Ovary (tissue), 9 donors: ENCODE data around the gene CST11. TPM values are rescaled to one million over a fixed set of nuclear protein-coding genes. Genes with fewer than 3 reads are reported as not detected.

Source experiments
- DNase-seq, 5 donors: peaks; one replicate each; pipeline ENCODE4 v3.0.0-alpha.2; 2019 to 2020
- H3K27ac ChIP-seq, 2 donors: fragments of 200-600 bp; one replicate each; pipeline versions ENCODE4 v1.5.1 to v1.8.0; 2019 to 2022
- H3K27me3 ChIP-seq: fragments of 200-600 bp; one replicate; pipeline ENCODE4 v1.8.0; 2022
- H3K36me3 ChIP-seq: fragments of 200-600 bp; sonication (generic); one replicate; pipeline ENCODE4 v1.5.1; 2019
- H3K4me1 ChIP-seq: one replicate; pipeline ENCODE4 v1.8.1; 2013; ENCODE audit warnings: mild to moderate bottlenecking, moderate library complexity; ENCODE audit not compliant: insufficient read depth
- H3K4me3 ChIP-seq: fragments of 200-600 bp; sonication (generic); one replicate; pipeline ENCODE4 v1.5.1; 2017
- H3K9me3 ChIP-seq, 2 donors: fragments of 200-600 bp in 1 of 2; sonication (generic) in 1 of 2; one replicate each; pipeline versions ENCODE4 v1.5.1 to v1.8.1; 2013 to 2019; ENCODE audit warnings: mild to moderate bottlenecking in 1 of 2, moderate library complexity in 1 of 2
- CTCF ChIP-seq, 3 donors: fragments of 450-650 bp in 2 of 3; fragments of 200-600 bp in 1 of 3; IDR thresholded peaks; one replicate each; pipeline versions ENCODE4 v1.5.1 to v1.8.0; 2016 to 2022; ENCODE audit warnings: antibody characterized with exemption in 3 of 3, mild to moderate bottlenecking in 1 of 3
- EP300 ChIP-seq: sonication (generic); formaldehyde crosslinking; IDR thresholded peaks from one replicate; pipeline ENCODE4 v1.6.1; 2017; ENCODE audit warnings: antibody characterized with exemption
- POLR2A ChIP-seq: fragments of 450-650 bp; IDR thresholded peaks from one replicate; pipeline ENCODE4 v1.6.1; 2017; ENCODE audit warnings: antibody characterized with exemption, mild to moderate bottlenecking, moderate library complexity
- WGBS, 3 donors: extraction: QIAGEN DNeasy Blood & Tissue Kit in 1 of 3; methylation state at CpG; one replicate each; pipeline versions ENCODE4 v1.1.5 to v1.1.7; 2013 to 2017; 5-methylcytosine and 5-hydroxymethylcytosine counted together
- intact Hi-C, 4 donors: fragments of 100-400 bp; cut with DNase I; formaldehyde crosslinking; loops; one replicate each; pipeline versions ENCODE4 v1.11.0 to v1.15.1; 2022 to 2023
- polyA plus RNA-seq, 2 donors: library from polyadenylated mRNA; stranded (reverse); fragments of 200-250 nt in 1 of 2; fragments of 350-450 nt in 1 of 2; fragmentation: Illumina TruSeq in 1 of 2; extraction: RNeasy Lipid Tissue Mini Kit (QIAGEN cat#74804) in 1 of 2; gene quantifications; one replicate each; pipeline ENCODE4 v1.2.3, GENCODE V29; 2013 to 2014
- total RNA-seq, 7 donors: library from RNA; depleted of rRNA in 2 of 7; stranded (reverse); fragments of >200 nt in 2 of 7; fragmentation: NEBNext Ultra II Directional in 3 of 7; extraction: Animal tissue kit (Norgen Biotek cat#: 25700) in 3 of 7; gene quantifications; one replicate each; pipeline versions ENCODE4 v1.1.0 to v1.2.4, GENCODE V29; 2016 to 2023
- donor health status: DM: no; HTN: no; CAD: no; lungs with moderate emphysema.
- donor health status: DM: no; HTN: no; CAD: no.
- donor health status: Bipolar disorder and iron deficiency.
- donor health status: DM: yes; HTN: yes; CAD: no.
- donor health status: DM: no; HTN: no; CAD: no.
- donor health status: DM: yes; HTN: yes; CAD: no.

Gene CST11
- total and polyA plus RNA-seq, 9 donors, result not detected

- H3K4me3 ChIP-seq, result no peak overlapping the region
- DNase-seq, result no peak
- 64 to 70% (median 68%) methylated on average over 9 of the region's 9 CpGs for WGBS, 3 donors
- H3K9me3 ChIP-seq, result no peaks in the 10 kb centered on the region
- TF ChIP-seq CTCF (IDR thresholded peaks at IDR 0.05), result no peak
- TF ChIP-seq EP300, result no peak
- TF ChIP-seq POLR2A, result no peak
- no peak overlapping the region for H3K27ac ChIP-seq
- H3K4me1 ChIP-seq, result no peaks in the 10 kb centered on the region
- no peaks in the 10 kb centered on the region for H3K27me3 ChIP-seq
- intact Hi-C loops, result loop anchor here in 1 of 4 donors (10.0 kb wide), 1 partner anchor 60 kb away; the partner anchor contains the start of gene GZF1
- H3K36me3 ChIP-seq, result no peaks in the 10 kb centered on the region
These were observed 27.5 kb downstream of the CST11 start for GRCh38 chr20:23425129-23425528.

DNA sequence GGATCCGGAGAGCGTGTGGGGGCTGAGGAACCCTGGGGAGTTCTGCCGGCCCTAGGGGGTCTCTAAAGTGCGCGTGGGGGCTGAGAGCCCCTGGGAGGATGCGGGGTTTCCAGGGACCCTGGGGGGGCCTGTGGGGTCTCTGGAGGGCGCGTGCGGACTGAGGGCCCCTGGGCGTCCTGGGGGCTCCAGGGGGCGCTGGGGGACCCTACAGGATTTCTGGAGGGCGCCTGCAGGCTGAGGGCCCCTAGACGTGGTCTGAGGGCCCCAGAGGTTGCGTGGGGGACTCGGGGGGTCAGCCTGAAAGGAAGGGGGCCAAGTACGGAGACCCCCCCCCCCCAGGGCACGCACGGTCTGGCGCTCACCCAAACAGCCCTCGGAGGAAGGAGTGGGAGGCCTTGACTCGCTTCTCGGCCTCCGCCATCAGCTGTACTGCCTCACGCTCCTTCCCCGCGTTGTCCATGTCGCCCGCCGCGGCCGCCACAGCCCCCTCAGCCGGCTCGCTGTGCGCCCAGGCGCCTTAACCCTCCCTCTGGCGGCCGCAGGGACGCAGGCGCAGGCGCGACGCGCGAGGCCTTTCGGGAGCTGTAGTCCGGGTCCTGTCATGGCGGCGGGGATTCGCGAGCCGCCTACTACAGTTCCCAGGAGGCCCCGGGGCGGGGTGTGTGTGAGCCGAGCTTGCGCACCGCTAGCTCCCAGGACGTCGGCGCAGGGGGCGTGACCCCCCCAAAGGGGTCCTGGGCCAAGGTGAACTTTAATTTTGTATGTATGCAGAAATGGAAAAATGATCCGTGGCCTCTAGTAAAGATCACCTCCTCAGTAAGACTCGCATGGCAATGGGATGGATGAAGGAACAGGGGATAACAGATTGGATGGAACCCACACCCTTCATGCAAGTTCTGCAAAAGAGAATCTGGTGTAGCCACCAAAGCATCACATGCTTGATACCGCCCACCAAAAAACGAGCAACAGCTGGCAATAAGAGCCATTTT, 31.4 kb downstream of the CST11 start, which contains the start of gene NAPB:
Gene NAPB (minus strand): TSS at position 546 of the 989 bp plus-strand sequence. CDS start 86 bp downstream, at position 460.
- no peaks in the 10 kb centered on the region for H3K27me3 ChIP-seq
- peak; percentile 91 to 96 (median 94) for DNase-seq
- peak within 1 kb of the TSS; percentile 99 for H3K4me3 ChIP-seq
- intact Hi-C loops, result loop anchor here in 2 of 4 donors (5.0 to 10.0 kb wide), 2 partner anchors 56 to 59 kb away; partner anchors contain the start of gene GZF1 (in 2 of the 2)
- H3K36me3 ChIP-seq, result no peaks in the 10 kb centered on the region
- H3K4me1 ChIP-seq, result no peaks in the 10 kb centered on the region
- H3K27ac ChIP-seq, result peak within 1 kb of the TSS; percentile 83 to 90
- H3K9me3 ChIP-seq, result no peaks in the 10 kb centered on the region
- WGBS, 3 donors, result 1% methylated on average over 25 to 64 of the region's 64 CpGs
- peak; percentile 91 for TF ChIP-seq POLR2A
- no peak for TF ChIP-seq EP300
- peak; percentile 81 to 92 (median 83) for TF ChIP-seq CTCF (IDR thresholded peaks at IDR 0.05)

DNA sequence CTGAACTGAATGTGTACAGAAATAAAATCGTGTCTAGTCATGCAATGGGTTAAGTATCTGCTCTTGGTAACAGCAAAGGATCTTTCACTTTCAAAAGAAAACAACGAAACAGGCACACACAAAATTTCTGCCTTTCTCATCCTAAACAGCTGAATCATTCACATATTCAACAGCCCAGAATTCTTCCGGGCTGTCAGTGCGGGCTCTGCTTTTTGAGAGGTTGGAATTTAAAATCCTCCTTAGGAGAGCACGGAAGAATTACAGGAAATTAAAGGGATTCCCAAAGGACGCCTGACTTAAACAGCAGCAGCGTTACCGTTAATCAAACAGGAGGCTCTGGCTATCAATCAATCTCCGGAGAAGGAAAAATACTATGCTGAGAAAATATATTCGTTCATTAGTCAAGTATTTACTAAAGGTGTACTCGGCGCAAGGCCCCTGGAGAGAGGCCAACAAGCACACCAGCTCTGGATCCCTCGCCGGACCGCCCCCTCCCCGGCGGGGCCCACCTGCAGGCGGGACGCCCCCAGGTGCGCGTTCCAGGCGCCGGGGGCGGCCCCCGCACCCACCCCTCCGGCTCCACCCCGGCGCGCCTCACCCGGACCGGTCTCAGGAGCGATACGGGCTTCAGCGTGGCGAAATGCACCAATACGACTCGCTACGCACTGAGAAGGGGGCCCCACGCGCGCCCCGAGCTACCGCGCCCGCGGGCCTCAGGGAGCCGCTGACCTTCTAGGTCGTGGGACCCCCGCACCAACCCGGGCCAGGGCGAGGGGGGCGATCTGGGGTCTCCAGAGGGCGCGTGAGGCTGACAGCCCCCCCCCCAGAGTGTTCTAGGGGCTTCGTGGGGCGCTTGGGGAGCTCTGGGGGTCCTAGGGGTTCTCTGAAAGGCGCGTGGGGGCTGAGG, 32.4 kb downstream of the CST11 start:
- peaks cover 2% of the 10 kb centered on the region for H3K4me1 ChIP-seq
- H3K27ac ChIP-seq, result peak overlapping the region; percentile 83 to 90
- TF ChIP-seq EP300 (no peak), POLR2A (no peak), CTCF (IDR thresholded peaks at IDR 0.05) (no peak)
- no peaks in the 10 kb centered on the region for H3K36me3 ChIP-seq
- intact Hi-C loops, result loop anchor here in 3 of 4 donors (5.0 to 10.0 kb wide), 3 partner anchors 55 to 65 kb away; partner anchors contain the start of genes GZF1 (in 2 of the 3) and NXT1 (in 1 of the 3)
- DNase-seq, result peak; percentile 41 to 65 (median 62)
- no peaks in the 10 kb centered on the region for H3K27me3 ChIP-seq
- peak overlapping the region; percentile 99 for H3K4me3 ChIP-seq
- no peaks in the 10 kb centered on the region for H3K9me3 ChIP-seq
- WGBS, 3 donors, result 0 to 1% (median 1%) methylated on average over 27 to 58 of the region's 58 CpGs

DNA sequence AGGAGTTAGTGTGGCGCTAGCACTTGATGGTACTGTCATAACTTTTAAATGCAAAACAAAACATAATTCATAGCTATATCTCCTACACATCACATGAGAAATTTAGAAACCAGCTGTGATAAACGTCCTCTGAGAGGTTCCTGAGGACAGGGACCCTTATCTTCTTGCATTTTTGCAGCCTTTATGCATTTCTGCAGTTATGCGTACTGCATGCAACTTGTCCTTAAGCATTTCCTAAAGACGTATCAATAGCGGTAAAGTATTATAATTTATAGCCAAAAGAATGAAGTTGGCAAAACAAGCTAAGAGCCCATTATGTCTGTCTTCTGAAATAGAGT, 33.0 kb downstream of the CST11 start:
- Histone ChIP-seq H3K4me3 (peak overlapping the region; percentile 99), H3K36me3 (no peaks in the 10 kb centered on the region), H3K4me1 (peaks cover 2% of the 10 kb centered on the region), H3K27ac (peak overlapping the region in 1 of 2 donors; percentile 23), H3K27me3 (no peaks in the 10 kb centered on the region), H3K9me3 (no peaks in the 10 kb centered on the region)
- no peak for TF ChIP-seq CTCF (IDR thresholded peaks at IDR 0.05)
- TF ChIP-seq EP300, result no peak
- no peak for TF ChIP-seq POLR2A
- no peak for DNase-seq
- intact Hi-C loops, result loop anchor here in 1 of 4 donors (10.0 kb wide), 1 partner anchor 65 kb away; the partner anchor contains the start of gene NXT1
- 11 to 13% (median 12%) methylated on average over 5 of the region's 5 CpGs for WGBS, 3 donors
